A549 (cell line): ENCODE data around the gene PRRX2. TPM values are rescaled to one million over a fixed set of nuclear protein-coding genes. Genes with fewer than 3 reads are reported as not detected.
A peak's percentile ranks its signal among the peaks of the same experiment; 100 is the strongest.

Experiments used
- ATAC-seq, 2 experiments: fragments of 200-7000 bp in 1 of 2; fragments of >200 bp in 1 of 2; cut with Nextera tagmentation in 1 of 2; cut with Tn5 transposase in 1 of 2; 3 replicates each; pipeline versions ENCODE4 v1.8.0 to v1.9.1; 2018 to 2020; ENCODE audit warnings: mild to moderate bottlenecking in 1 of 2, moderate library complexity in 1 of 2
- CTCF ChIA-PET: fragments of 300-600 bp; sonication (Branson Sonifier 250); formaldehyde crosslinking; extraction: SDS; loops from one replicate; lab custom pipeline; 2021; ENCODE audit warnings: antibody characterized with exemption, inconsistent platforms; lab: Yijun Ruan, JAX
- POLR2A ChIA-PET: fragments of 350-600 bp; formaldehyde crosslinking; extraction: SDS; loops from one replicate; lab custom pipeline; 2021; ENCODE audit warnings: antibody characterized with exemption, inconsistent platforms; lab: Yijun Ruan, JAX
- DNase-seq, 2 experiments: peaks; one replicate each; pipeline versions ENCODE4 v3.0.0 to v3.0.0-alpha.2; 2011 to 2016; ENCODE audit warnings: low read depth in 1 of 2, low spot score in 1 of 2
- FAIRE-seq: peaks from 2 replicates; lab custom pipeline; 2011; peaks lifted over from hg19 to GRCh38; lab: Jason Lieb, UNC
- H3K27ac ChIP-seq, 2 experiments: fragments of >200 bp; sonication (Bioruptor Twin); formaldehyde crosslinking; 3 replicates each; pipeline ENCODE4 v1.5.1; 2016 to 2017
- H3K4me1 ChIP-seq: fragments of >200 bp; sonication (Bioruptor Twin); formaldehyde crosslinking; 3 replicates; pipeline ENCODE4 v1.6.1; 2016
- H3K4me2 ChIP-seq: fragments of >200 bp; sonication (Bioruptor Twin); formaldehyde crosslinking; 3 replicates; pipeline ENCODE4 v1.6.1; 2016
- H3K4me3 ChIP-seq: fragments of >200 bp; sonication (Bioruptor Twin); formaldehyde crosslinking; 3 replicates; pipeline ENCODE4 v1.5.1; 2016
- H3K9me3 ChIP-seq: fragments of >200 bp; sonication (Bioruptor Twin); formaldehyde crosslinking; 3 replicates; pipeline ENCODE4 v1.6.1; 2016
- BHLHE40 ChIP-seq: IDR thresholded peaks from 2 replicates; pipeline ENCODE4 v1.6.1; 2012; ENCODE audit warnings: low read depth, low read length, inconsistent platforms
- EHF ChIP-seq: fragments of 250-450 bp; sonication (Bioruptor Pico); IDR thresholded peaks from 2 replicates; pipeline ENCODE4 v1.5.0; 2020; ENCODE audit warnings: mild to moderate bottlenecking
- EHMT2 ChIP-seq: fragments of 200-600 bp; sonication (generic); IDR thresholded peaks from 2 replicates; pipeline ENCODE4 v1.6.1; 2016; ENCODE audit warnings: antibody characterized with exemption, low read depth, mild to moderate bottlenecking, moderate library complexity
- HOXB13 ChIP-seq: fragments of 250-450 bp; sonication (Bioruptor Pico); IDR thresholded peaks from 2 replicates; pipeline ENCODE4 v1.5.0; 2020; ENCODE audit warnings: low read depth, mild to moderate bottlenecking, moderate library complexity
- JUNB ChIP-seq: fragments of >200 bp; sonication (Bioruptor Twin); formaldehyde crosslinking; IDR thresholded peaks from 2 replicates; pipeline ENCODE4 v1.6.1; 2016
- MAFK ChIP-seq: fragments of 450-650 bp; IDR thresholded peaks from 2 replicates; pipeline ENCODE4 v1.6.1; 2014; ENCODE audit not compliant: partially characterized antibody
- MAZ ChIP-seq: fragments of 150-350 bp; IDR thresholded peaks from 2 replicates; pipeline ENCODE4 v1.6.1; 2014; ENCODE audit warnings: antibody characterized with exemption, low read depth, low read length, borderline replicate concordance
- NR3C1 ChIP-seq: fragments of >200 bp; sonication (Bioruptor Twin); formaldehyde crosslinking; IDR thresholded peaks from 3 replicates; pipeline ENCODE4 v1.6.1; 2017
- POLR2AphosphoS2 ChIP-seq: conservative IDR thresholded peaks from 2 replicates; pipeline ENCODE4 v1.6.1; 2012; ENCODE audit warnings: low read length, improper control_type of control experiment, inconsistent platforms
- RAD21 ChIP-seq, 2 experiments: fragments of >200 bp in 1 of 2; sonication (Bioruptor Twin) in 1 of 2; formaldehyde crosslinking in 1 of 2; IDR thresholded peaks in 1 of 2; conservative IDR thresholded peaks in 1 of 2; 2 replicates in 1 of 2; 3 replicates in 1 of 2; pipeline ENCODE4 v1.6.1; 2012 to 2018; ENCODE audit warnings: inconsistent platforms in 1 of 2
- RNF2 ChIP-seq: fragments of 200-600 bp; sonication (generic); IDR thresholded peaks from 2 replicates; pipeline ENCODE4 v1.6.1; 2016; ENCODE audit warnings: low read depth, mild to moderate bottlenecking, antibody characterized with exemption, moderate library complexity, borderline replicate concordance
- SMC3 ChIP-seq: fragments of >200 bp; sonication (Bioruptor Twin); formaldehyde crosslinking; IDR thresholded peaks from 3 replicates; pipeline ENCODE4 v1.6.1; 2018; ENCODE audit warnings: inconsistent platforms
- SREBF2 ChIP-seq: fragments of 450-650 bp; IDR thresholded peaks from 2 replicates; pipeline ENCODE4 v1.6.1; 2014; ENCODE audit warnings: mild to moderate bottlenecking, moderate library complexity
- TFCP2L1 ChIP-seq: fragments of 250-450 bp; sonication (Bioruptor Pico); IDR thresholded peaks from 2 replicates; pipeline ENCODE4 v1.5.0; 2021; ENCODE audit warnings: mild to moderate bottlenecking
- ZNF302 ChIP-seq: fragments of 250-450 bp; sonication (Bioruptor Pico); IDR thresholded peaks from 2 replicates; pipeline ENCODE4 v1.9.0; 2021; ENCODE audit warnings: inconsistent platforms, mild to moderate bottlenecking, moderate library complexity
- WGBS: methylation state at CpG from one replicate; pipeline ENCODE4 v1.1.6; 2017; ENCODE audit errors: missing lambda C conversion rate; 5-methylcytosine and 5-hydroxymethylcytosine counted together
- polyA plus RNA-seq, 4 experiments: library from polyadenylated mRNA; depleted of rRNA in 3 of 4; stranded (reverse); fragments of >200 nt; fragmentation: RNase III in 1 of 4; extraction: RNeasy Plus Mini Kit Qiagen cat#74134 plus additional on column Dnase treatment in 1 of 4; gene quantifications; 2 replicates in 3 of 4; 3 replicates in 1 of 4; pipeline ENCODE4 v1.2.3, GENCODE V29; 2011 to 2017
- TF ChIP-seq, protein P1 (sequence below): fragments of 200-600 bp; sonication (generic); IDR thresholded peaks from 2 replicates; pipeline ENCODE4 v1.6.1; 2016; ENCODE audit warnings: antibody characterized with exemption, mild to moderate bottlenecking, moderate library complexity
- TF ChIP-seq, protein P2 (sequence below): fragments of >200 bp; sonication (Bioruptor Twin); formaldehyde crosslinking; IDR thresholded peaks from 3 replicates; pipeline ENCODE4 v1.5.1; 2016
- TF ChIP-seq, protein P3 (sequence below): fragments of 150-350 bp; IDR thresholded peaks from 2 replicates; pipeline ENCODE4 v1.6.1; 2014; ENCODE audit warnings: low read depth, mild to moderate bottlenecking, low read length

The PRRX2 gene
- polyA plus RNA-seq, 2 of the 4 experiments (the other 2 are of a cell fraction), result 0.90 to 2.7 TPM

DNA sequence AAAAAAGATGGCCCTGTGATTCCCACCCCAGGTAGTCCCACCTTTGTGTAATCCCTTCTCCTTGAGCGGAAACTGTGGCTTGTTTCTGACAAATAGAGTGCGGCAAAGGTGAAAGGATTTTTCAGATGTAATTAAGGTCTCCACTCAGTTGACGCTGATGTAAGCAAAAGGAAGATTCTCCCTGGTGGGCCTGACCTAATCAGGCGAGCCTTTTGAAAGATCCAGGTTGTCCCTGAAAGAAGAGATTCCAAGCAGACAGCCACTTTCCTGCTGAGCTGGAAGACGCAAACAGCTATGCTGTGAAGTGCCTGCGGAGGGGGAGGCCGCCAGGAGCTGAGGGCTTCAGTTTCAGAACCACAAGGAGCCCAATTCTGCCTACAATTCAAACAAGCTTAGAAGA, 63.3 kb downstream of the PRRX2 start:
- 86% methylated on average over 7 of the region's 7 CpGs for WGBS
- TF ChIP-seq MAFK (peak; percentile 9), NR3C1 (no peak), POLR2AphosphoS2 (no peak), MAZ (no peak)
- TF ChIP-seq, protein P1, sequence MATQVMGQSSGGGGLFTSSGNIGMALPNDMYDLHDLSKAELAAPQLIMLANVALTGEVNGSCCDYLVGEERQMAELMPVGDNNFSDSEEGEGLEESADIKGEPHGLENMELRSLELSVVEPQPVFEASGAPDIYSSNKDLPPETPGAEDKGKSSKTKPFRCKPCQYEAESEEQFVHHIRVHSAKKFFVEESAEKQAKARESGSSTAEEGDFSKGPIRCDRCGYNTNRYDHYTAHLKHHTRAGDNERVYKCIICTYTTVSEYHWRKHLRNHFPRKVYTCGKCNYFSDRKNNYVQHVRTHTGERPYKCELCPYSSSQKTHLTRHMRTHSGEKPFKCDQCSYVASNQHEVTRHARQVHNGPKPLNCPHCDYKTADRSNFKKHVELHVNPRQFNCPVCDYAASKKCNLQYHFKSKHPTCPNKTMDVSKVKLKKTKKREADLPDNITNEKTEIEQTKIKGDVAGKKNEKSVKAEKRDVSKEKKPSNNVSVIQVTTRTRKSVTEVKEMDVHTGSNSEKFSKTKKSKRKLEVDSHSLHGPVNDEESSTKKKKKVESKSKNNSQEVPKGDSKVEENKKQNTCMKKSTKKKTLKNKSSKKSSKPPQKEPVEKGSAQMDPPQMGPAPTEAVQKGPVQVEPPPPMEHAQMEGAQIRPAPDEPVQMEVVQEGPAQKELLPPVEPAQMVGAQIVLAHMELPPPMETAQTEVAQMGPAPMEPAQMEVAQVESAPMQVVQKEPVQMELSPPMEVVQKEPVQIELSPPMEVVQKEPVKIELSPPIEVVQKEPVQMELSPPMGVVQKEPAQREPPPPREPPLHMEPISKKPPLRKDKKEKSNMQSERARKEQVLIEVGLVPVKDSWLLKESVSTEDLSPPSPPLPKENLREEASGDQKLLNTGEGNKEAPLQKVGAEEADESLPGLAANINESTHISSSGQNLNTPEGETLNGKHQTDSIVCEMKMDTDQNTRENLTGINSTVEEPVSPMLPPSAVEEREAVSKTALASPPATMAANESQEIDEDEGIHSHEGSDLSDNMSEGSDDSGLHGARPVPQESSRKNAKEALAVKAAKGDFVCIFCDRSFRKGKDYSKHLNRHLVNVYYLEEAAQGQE, result no peak
- ChIA-PET CTCF (interaction anchor here (0.6 to 30.2 kb wide), 9 partner anchors 11 to 597 kb away, joined by 3 to 1179 read pairs (median 4); partner anchors contain the start of gene ASB6), POLR2A (no interaction called here)
- Histone ChIP-seq H3K4me1 (no peaks in the 10 kb centered on the region), H3K9me3 (no peaks in the 10 kb centered on the region), H3K4me2 (no peak overlapping the region), H3K27ac (no peak overlapping the region), H3K4me3 (no peak overlapping the region)
- ATAC-seq (no peak), DNase-seq (no peak), FAIRE-seq (no peak)

DNA sequence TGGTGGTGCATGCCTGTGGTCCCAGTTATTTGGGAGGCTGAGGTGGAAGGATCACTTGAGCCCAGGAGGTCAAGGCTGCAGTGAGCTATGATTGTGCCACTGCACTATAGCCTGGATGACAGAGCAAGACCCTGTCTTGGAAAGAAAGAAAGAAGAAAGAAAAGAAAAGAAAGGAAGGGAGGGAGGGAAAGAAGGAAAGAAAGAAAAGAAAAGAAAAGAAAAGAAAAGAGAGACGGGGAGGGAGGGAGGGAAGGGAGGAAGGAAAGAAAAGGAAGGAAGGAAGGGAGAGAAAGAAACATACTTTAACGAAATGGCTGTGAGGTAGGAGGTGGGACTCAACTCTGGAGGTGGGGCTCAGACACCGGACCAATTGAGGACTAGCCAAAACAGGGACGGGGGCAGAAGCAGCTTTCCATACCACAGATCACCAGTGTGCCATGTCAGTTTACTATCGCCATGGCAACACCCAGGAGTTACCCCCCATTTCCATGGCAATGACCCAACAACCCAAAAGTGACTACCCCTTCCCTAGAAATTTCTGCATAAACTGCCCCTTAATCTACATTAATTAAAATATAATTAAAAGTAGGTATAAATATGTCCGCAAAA, 66.1 kb downstream of the PRRX2 start:
- WGBS, result 57% methylated on average over 5 of the region's 6 CpGs
- TF ChIP-seq SMC3, result no peak
- TF ChIP-seq EHMT2, result no peak
- no peak for TF ChIP-seq BHLHE40
- TF ChIP-seq JUNB, result no peak
- no peak for TF ChIP-seq SREBF2
- no peak for TF ChIP-seq RAD21 (conservative IDR thresholded peaks at IDR 0.05 in 1 of 2, IDR thresholded peaks at IDR 0.05 in 1 of 2)
- TF ChIP-seq TFCP2L1 (CRISPR knock-in tag), result no peak
- TF ChIP-seq RNF2, result no peak
- TF ChIP-seq NR3C1, result no peak
- TF ChIP-seq EHF (CRISPR knock-in tag), result no peak
- no peak for TF ChIP-seq ZNF302 (CRISPR knock-in tag)
- no peak for TF ChIP-seq HOXB13 (CRISPR knock-in tag)
- Histone ChIP-seq H3K4me2 (no peak overlapping the region), H3K9me3 (no peaks in the 10 kb centered on the region), H3K4me1 (no peaks in the 10 kb centered on the region), H3K27ac (no peak overlapping the region), H3K4me3 (no peak overlapping the region)
- FAIRE-seq (no peak), ATAC-seq (no peak), DNase-seq (no peak)
- ChIA-PET POLR2A (no interaction called here), CTCF (interaction anchor here (1.5 to 30.2 kb wide), 4 partner anchors 8 to 52 kb away, joined by 5 to 1179 read pairs (median 120); no protein-coding TSS in a partner anchor)

DNA sequence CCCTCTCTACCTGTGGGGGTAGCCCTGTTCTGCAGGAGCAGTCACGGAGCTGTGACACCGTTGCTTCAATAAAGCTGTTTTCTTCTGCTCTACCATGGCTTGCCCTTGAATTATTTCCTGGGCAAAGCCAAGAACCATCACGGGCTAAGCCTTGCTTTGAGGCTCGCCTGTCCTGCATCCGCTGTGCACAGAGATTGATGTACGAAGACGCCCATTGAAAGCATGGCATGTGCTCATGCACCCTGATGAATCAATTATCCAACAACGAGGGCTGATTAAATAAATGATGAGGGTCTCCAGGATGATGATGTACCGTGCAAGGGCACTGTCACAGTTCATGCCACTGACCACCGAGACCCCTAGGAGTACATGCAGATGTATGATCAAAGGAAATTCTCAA, 66.7 kb downstream of the PRRX2 start:
- ATAC-seq, result no peak

More for the DNA sequence above, 66.7 kb downstream of the PRRX2 start:
- 53% methylated on average over 10 of the region's 10 CpGs for WGBS
- H3K27ac ChIP-seq, result no peak overlapping the region
- no peak overlapping the region for H3K4me2 ChIP-seq
- POLR2A ChIA-PET, result no interaction called here
- no peak for DNase-seq
- CTCF ChIA-PET, result interaction anchor here (1.5 to 30.2 kb wide), 4 partner anchors 8 to 52 kb away, joined by 5 to 1179 read pairs (median 120); no protein-coding TSS in a partner anchor
- H3K4me3 ChIP-seq, result no peak overlapping the region
- no peak for FAIRE-seq
- no peaks in the 10 kb centered on the region for H3K9me3 ChIP-seq
- H3K4me1 ChIP-seq, result peaks cover 2% of the 10 kb centered on the region; the same call in 2 of the 3 replicates
- TF ChIP-seq, protein P2, sequence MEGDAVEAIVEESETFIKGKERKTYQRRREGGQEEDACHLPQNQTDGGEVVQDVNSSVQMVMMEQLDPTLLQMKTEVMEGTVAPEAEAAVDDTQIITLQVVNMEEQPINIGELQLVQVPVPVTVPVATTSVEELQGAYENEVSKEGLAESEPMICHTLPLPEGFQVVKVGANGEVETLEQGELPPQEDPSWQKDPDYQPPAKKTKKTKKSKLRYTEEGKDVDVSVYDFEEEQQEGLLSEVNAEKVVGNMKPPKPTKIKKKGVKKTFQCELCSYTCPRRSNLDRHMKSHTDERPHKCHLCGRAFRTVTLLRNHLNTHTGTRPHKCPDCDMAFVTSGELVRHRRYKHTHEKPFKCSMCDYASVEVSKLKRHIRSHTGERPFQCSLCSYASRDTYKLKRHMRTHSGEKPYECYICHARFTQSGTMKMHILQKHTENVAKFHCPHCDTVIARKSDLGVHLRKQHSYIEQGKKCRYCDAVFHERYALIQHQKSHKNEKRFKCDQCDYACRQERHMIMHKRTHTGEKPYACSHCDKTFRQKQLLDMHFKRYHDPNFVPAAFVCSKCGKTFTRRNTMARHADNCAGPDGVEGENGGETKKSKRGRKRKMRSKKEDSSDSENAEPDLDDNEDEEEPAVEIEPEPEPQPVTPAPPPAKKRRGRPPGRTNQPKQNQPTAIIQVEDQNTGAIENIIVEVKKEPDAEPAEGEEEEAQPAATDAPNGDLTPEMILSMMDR, result no peak
- TF ChIP-seq, protein P3, sequence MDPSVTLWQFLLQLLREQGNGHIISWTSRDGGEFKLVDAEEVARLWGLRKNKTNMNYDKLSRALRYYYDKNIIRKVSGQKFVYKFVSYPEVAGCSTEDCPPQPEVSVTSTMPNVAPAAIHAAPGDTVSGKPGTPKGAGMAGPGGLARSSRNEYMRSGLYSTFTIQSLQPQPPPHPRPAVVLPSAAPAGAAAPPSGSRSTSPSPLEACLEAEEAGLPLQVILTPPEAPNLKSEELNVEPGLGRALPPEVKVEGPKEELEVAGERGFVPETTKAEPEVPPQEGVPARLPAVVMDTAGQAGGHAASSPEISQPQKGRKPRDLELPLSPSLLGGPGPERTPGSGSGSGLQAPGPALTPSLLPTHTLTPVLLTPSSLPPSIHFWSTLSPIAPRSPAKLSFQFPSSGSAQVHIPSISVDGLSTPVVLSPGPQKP, result no peak
- TF ChIP-seq, all 56 proteins: peak for 0
